H9 (cell line): ENCODE measurements around the gene PTPA. TPM values are rescaled to one million over a fixed set of nuclear protein-coding genes. Genes with fewer than 3 reads are reported as not detected.

Source experiments
- DNase-seq: peaks from one replicate; pipeline ENCODE4 v3.0.0-alpha.2; 2017
- H2AFZ ChIP-seq: one replicate; pipeline ENCODE4 v1.6.1; 2013; ENCODE audit warnings: mild to moderate bottlenecking, low read length, control low read depth, moderate library complexity
- H2AK5ac ChIP-seq: 2 replicates; pipeline ENCODE4 v1.6.1; 2013; ENCODE audit warnings: low read length, control low read depth, mixed read lengths; ENCODE audit not compliant: insufficient read length
- H2BK120ac ChIP-seq: one replicate; pipeline ENCODE4 v1.6.1; 2013; ENCODE audit warnings: low read depth, mild to moderate bottlenecking, low read length, control low read depth, inconsistent platforms; ENCODE audit not compliant: poor library complexity, severe bottlenecking
- H2BK12ac ChIP-seq: 2 replicates; pipeline ENCODE4 v1.6.1; 2013; ENCODE audit warnings: low read length, control low read depth, mixed read lengths, low read depth; ENCODE audit not compliant: insufficient read length
- H2BK15ac ChIP-seq: 2 replicates; pipeline ENCODE4 v1.6.1; 2013; ENCODE audit warnings: low read depth, low read length, control low read depth
- H2BK20ac ChIP-seq: one replicate; pipeline ENCODE4 v1.6.1; 2013; ENCODE audit warnings: low read depth, mild to moderate bottlenecking, low read length, control low read depth, inconsistent platforms; ENCODE audit not compliant: poor library complexity, severe bottlenecking
- H2BK5ac ChIP-seq: 2 replicates; pipeline ENCODE4 v1.6.1; 2013; ENCODE audit warnings: low read length, control low read depth, mixed read lengths; ENCODE audit not compliant: insufficient read length
- H3K14ac ChIP-seq: 2 replicates; pipeline ENCODE4 v1.6.1; 2013; ENCODE audit warnings: low read length, control low read depth; ENCODE audit not compliant: insufficient read depth
- H3K18ac ChIP-seq: 2 replicates; pipeline ENCODE4 v1.6.1; 2013; ENCODE audit warnings: low read depth, mild to moderate bottlenecking, mixed read lengths, low read length, control low read depth; ENCODE audit not compliant: insufficient read length
- H3K23ac ChIP-seq: 2 replicates; pipeline ENCODE4 v1.6.1; 2013; ENCODE audit warnings: low read length, control low read depth, mixed read lengths, low read depth; ENCODE audit not compliant: insufficient read length
- H3K23me2 ChIP-seq: 2 replicates; pipeline ENCODE4 v1.6.1; 2013; ENCODE audit warnings: low read depth, mild to moderate bottlenecking, mixed read lengths, low read length, control low read depth; ENCODE audit not compliant: insufficient read length, poor library complexity, severe bottlenecking
- H3K27ac ChIP-seq: 2 replicates; pipeline ENCODE4 v1.5.1; 2013; ENCODE audit warnings: low read length, control low read depth, mixed read lengths, low read depth; ENCODE audit not compliant: insufficient read length
- H3K27me3 ChIP-seq: 2 replicates; pipeline ENCODE4 v1.6.1; 2013; ENCODE audit warnings: low read length, control low read depth, inconsistent platforms; ENCODE audit not compliant: insufficient read depth
- H3K4ac ChIP-seq: 2 replicates; pipeline ENCODE4 v1.6.1; 2013; ENCODE audit warnings: low read depth, mild to moderate bottlenecking, control low read depth, inconsistent platforms, low read length, moderate library complexity
- H3K4me1 ChIP-seq: 2 replicates; pipeline ENCODE4 v1.6.1; 2013; ENCODE audit warnings: low read length, control low read depth, inconsistent platforms; ENCODE audit not compliant: insufficient read depth
- H3K4me2 ChIP-seq: 2 replicates; pipeline ENCODE4 v1.6.1; 2013; ENCODE audit warnings: low read length, control low read depth, mixed read lengths; ENCODE audit not compliant: insufficient read length, insufficient read depth
- H3K56ac ChIP-seq: 2 replicates; pipeline ENCODE4 v1.6.1; 2013; ENCODE audit warnings: low read depth, mild to moderate bottlenecking, mixed read lengths, low read length, control low read depth; ENCODE audit not compliant: insufficient read length
- H3K79me1 ChIP-seq: 2 replicates; pipeline ENCODE4 v1.6.1; 2013; ENCODE audit warnings: low read depth, mild to moderate bottlenecking, moderate library complexity, low read length, control low read depth, inconsistent platforms; ENCODE audit not compliant: insufficient read depth, poor library complexity, severe bottlenecking
- H3K79me2 ChIP-seq: 2 replicates; pipeline ENCODE4 v1.6.1; 2013; ENCODE audit warnings: low read length, control low read depth, inconsistent platforms; ENCODE audit not compliant: insufficient read depth
- H3K9ac ChIP-seq: 2 replicates; pipeline ENCODE4 v1.6.1; 2013; ENCODE audit warnings: low read length, control low read depth, mixed read lengths; ENCODE audit not compliant: insufficient read length; ENCODE audit errors: extremely low read depth
- H3K9me3 ChIP-seq: one replicate; pipeline ENCODE4 v1.6.1; 2013; ENCODE audit warnings: low read depth, low read length, inconsistent platforms; ENCODE audit not compliant: control insufficient read depth
- H3T11ph ChIP-seq: one replicate; pipeline ENCODE4 v1.6.1; 2013; ENCODE audit warnings: mild to moderate bottlenecking, low read length, control low read depth, inconsistent platforms
- H4K20me1 ChIP-seq: one replicate; pipeline ENCODE4 v1.6.1; 2013; ENCODE audit not compliant: control insufficient read depth, insufficient read length, insufficient read depth
- H4K5ac ChIP-seq: 2 replicates; pipeline ENCODE4 v1.6.1; 2013; ENCODE audit warnings: low read depth, mild to moderate bottlenecking, mixed read lengths, low read length, control low read depth; ENCODE audit not compliant: insufficient read length
- H4K8ac ChIP-seq: replicated peaks from 2 replicates; pipeline ENCODE4 v1.6.1; 2013; ENCODE audit warnings: low read length, control low read depth, mixed read lengths, low read depth; ENCODE audit not compliant: insufficient read length
- H4K91ac ChIP-seq: 2 replicates; pipeline ENCODE4 v1.6.1; 2013; ENCODE audit warnings: low read depth, mild to moderate bottlenecking, moderate library complexity, mixed read lengths, low read length, control low read depth; ENCODE audit not compliant: insufficient read length
- H3K27ac Mint-ChIP-seq, 3 experiments: 2 replicates in 2 of 3; 3 replicates in 1 of 3; pipeline ENCODE4 v1.8.0; 2020 to 2021; ENCODE audit warnings: mixed read lengths in 3 of 3, mild to moderate bottlenecking in 1 of 3, moderate library complexity in 1 of 3
- H3K27me3 Mint-ChIP-seq: 2 replicates; pipeline ENCODE4 v1.8.0; 2021; ENCODE audit warnings: low read depth, mild to moderate bottlenecking, moderate library complexity, mixed read lengths
- H3K36me3 Mint-ChIP-seq, 3 experiments: 2 replicates in 2 of 3; 3 replicates in 1 of 3; pipeline ENCODE4 v1.8.0; 2020 to 2021; ENCODE audit warnings: low read depth in 3 of 3, mixed read lengths in 3 of 3; ENCODE audit not compliant: insufficient read depth in 1 of 3
- H3K4me1 Mint-ChIP-seq, 2 experiments: 2 replicates each; pipeline ENCODE4 v1.8.0; 2020; ENCODE audit warnings: mixed read lengths in 2 of 2
- H3K4me3 Mint-ChIP-seq, 2 experiments: 2 replicates in 1 of 2; 3 replicates in 1 of 2; pipeline ENCODE4 v1.8.0; 2020 to 2021; ENCODE audit warnings: mild to moderate bottlenecking in 2 of 2, mixed read lengths in 2 of 2, moderate library complexity in 1 of 2
- H3K9me3 Mint-ChIP-seq, 2 experiments: 2 replicates in 1 of 2; 3 replicates in 1 of 2; pipeline ENCODE4 v1.8.0; 2020; ENCODE audit warnings: mild to moderate bottlenecking in 2 of 2, mixed read lengths in 2 of 2, moderate library complexity in 1 of 2
- WGBS: extraction: QIAGEN DNeasy Blood & Tissue Kit; methylation state at CpG from one replicate; pipeline ENCODE4 v1.1.7; 2013; ENCODE audit warnings: missing lambda C conversion rate, low lambda C conversion rate, mixed read lengths; ENCODE audit not compliant: insufficient read length; ENCODE audit errors: extremely low coverage; 5-methylcytosine and 5-hydroxymethylcytosine counted together
- total RNA-seq: library from RNA; stranded (reverse); gene quantifications from 2 replicates; pipeline ENCODE4 v1.2.1, GENCODE V29; 2021
- TF ChIP-seq, protein P1 (sequence below): fragments of 200-600 bp; sonication (generic); conservative IDR thresholded peaks from 3 replicates; pipeline ENCODE4 v1.8.0; 2021; ENCODE audit warnings: antibody characterized with exemption, mild to moderate bottlenecking

The PTPA gene
- total RNA-seq, 1 experiment from 2014 or later, result 145 TPM

DNA sequence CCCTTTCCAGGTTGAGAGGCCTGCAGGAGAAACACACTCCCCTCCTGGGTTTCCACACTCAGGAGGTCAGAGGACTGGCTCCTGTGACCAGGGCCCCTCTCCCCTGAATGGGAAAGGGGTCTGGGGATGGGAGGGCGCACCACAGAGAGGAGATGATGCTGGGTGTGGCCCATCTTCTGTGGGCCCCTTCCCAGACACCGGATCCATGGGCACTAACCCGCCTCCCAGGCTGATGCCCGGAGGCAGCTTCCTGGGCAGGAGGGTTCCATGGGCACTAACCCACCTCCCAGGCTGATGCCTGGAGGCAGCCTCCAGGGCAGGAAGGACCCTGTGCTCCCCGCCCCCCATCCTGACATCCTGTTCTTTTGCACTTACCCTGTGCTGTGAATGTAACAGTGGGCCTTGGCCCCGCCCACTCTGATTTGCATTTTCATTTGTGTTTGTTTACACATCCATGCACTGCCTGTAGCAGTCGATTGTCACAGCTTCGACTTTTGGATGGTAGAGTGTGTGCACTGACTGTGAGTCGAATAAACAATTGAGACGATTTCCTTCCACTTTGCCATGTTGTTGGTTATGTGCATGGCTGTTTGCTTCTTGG lies 39.6 kb upstream of the PTPA start:
- Histone ChIP-seq H3K4me2 (peak overlapping the region; percentile 1), H3K9ac (no peak overlapping the region)
- peak overlapping the region; percentile 79 to 84 (median 83); a peak in 6 of 7 replicates for H3K27ac Mint-ChIP-seq

More for the DNA sequence above, 39.6 kb upstream of the PTPA start:
- Histone ChIP-seq H3K4ac (no peak overlapping the region), H3K27ac (no peak overlapping the region), H3T11ph (no peak overlapping the region), H4K91ac (no peak overlapping the region), H2BK15ac (no peak overlapping the region), H3K9me3 (no peaks in the 10 kb centered on the region), H2BK12ac (no peak overlapping the region), H2AFZ (no peak overlapping the region), H3K18ac (no peak overlapping the region), H3K56ac (no peak overlapping the region), H2BK20ac (no peak overlapping the region), H3K27me3 (no peaks in the 10 kb centered on the region), H2BK5ac (no peak overlapping the region), H3K23ac (no peak overlapping the region), H3K79me1 (no peaks in the 10 kb centered on the region), H3K79me2 (no peaks in the 10 kb centered on the region), H2AK5ac (no peak overlapping the region), H3K14ac (no peak overlapping the region), H4K20me1 (no peaks in the 10 kb centered on the region), H2BK120ac (no peak overlapping the region), H4K8ac (no peak overlapping the region), H3K4me1 (peaks cover 5% of the 10 kb centered on the region; the same call in 1 of the 2 replicates), H3K23me2 (no peaks in the 10 kb centered on the region), H4K5ac (no peak overlapping the region)
- TF ChIP-seq, protein P1, sequence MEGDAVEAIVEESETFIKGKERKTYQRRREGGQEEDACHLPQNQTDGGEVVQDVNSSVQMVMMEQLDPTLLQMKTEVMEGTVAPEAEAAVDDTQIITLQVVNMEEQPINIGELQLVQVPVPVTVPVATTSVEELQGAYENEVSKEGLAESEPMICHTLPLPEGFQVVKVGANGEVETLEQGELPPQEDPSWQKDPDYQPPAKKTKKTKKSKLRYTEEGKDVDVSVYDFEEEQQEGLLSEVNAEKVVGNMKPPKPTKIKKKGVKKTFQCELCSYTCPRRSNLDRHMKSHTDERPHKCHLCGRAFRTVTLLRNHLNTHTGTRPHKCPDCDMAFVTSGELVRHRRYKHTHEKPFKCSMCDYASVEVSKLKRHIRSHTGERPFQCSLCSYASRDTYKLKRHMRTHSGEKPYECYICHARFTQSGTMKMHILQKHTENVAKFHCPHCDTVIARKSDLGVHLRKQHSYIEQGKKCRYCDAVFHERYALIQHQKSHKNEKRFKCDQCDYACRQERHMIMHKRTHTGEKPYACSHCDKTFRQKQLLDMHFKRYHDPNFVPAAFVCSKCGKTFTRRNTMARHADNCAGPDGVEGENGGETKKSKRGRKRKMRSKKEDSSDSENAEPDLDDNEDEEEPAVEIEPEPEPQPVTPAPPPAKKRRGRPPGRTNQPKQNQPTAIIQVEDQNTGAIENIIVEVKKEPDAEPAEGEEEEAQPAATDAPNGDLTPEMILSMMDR, result no peak
- Mint-ChIP-seq H3K9me3 (no peaks in the 10 kb centered on the region), H3K27me3 (no peaks in the 10 kb centered on the region), H3K36me3 (peaks cover 10 to 19% (median 19%) of the 10 kb centered on the region in 3 experiments; a peak in 5 of 7 replicates), H3K4me1 (peaks cover 14 to 23% of the 10 kb centered on the region in 2 experiments), H3K4me3 (peak overlapping the region; percentile 31 to 69)
- no CpG with 5 or more reads among the region's 10 CpGs for WGBS
- DNase-seq, result peak; percentile 92
